ENCODE measurements around the gene UNC5A.

UNC5A gene

GRCh38 chr5:176846335-176847140 lies 36.2 kb downstream of the UNC5A start:
- DNase-seq = peak in 1 of 4 experiments; percentile 20

- no peak for DNase-seq
Measured at GRCh38 chr5:176847148-176847547, 36.8 kb downstream of the UNC5A start.

- DNase-seq = no peak
Measured at GRCh38 chr5:176847726-176848290, 37.4 kb downstream of the UNC5A start.

- no peak for DNase-seq
Measured at GRCh38 chr5:176848651-176849050, 38.3 kb downstream of the UNC5A start.

GRCh38 chr5:176849611-176850227 lies 39.4 kb downstream of the UNC5A start:
- no peak for DNase-seq

- DNase-seq = no peak
Measured at GRCh38 chr5:176850371-176851245, 40.2 kb downstream of the UNC5A start.

GRCh38 chr5:176851380-176851779 lies 41.0 kb downstream of the UNC5A start:
- DNase-seq = no peak

- no peak for DNase-seq
Measured at GRCh38 chr5:176851871-176852658, 41.7 kb downstream of the UNC5A start.

GRCh38 chr5:176853151-176853778 lies 42.9 kb downstream of the UNC5A start:
- no peak for DNase-seq

- DNase-seq = no peak
Measured at GRCh38 chr5:176854164-176854563, 43.8 kb downstream of the UNC5A start.

GRCh38 chr5:176855598-176855997 lies 45.2 kb downstream of the UNC5A start:
- DNase-seq = no peak

GRCh38 chr5:176856746-176857145 lies 46.4 kb downstream of the UNC5A start:
- no peak for DNase-seq

GRCh38 chr5:176857216-176857893 lies 47.0 kb downstream of the UNC5A start:
- no peak for DNase-seq

GRCh38 chr5:176857894-176858273 lies 47.5 kb downstream of the UNC5A start:
- DNase-seq = no peak

- no peak for DNase-seq
Measured at GRCh38 chr5:176859916-176860315, 49.6 kb downstream of the UNC5A start.

GRCh38 chr5:176860381-176860780 lies 50.0 kb downstream of the UNC5A start:
- no peak for DNase-seq

GRCh38 chr5:176861276-176861675 lies 50.9 kb downstream of the UNC5A start:
- no peak for DNase-seq

- DNase-seq = peak in 1 of 4 experiments; percentile 25
Measured at GRCh38 chr5:176862330-176862995, 52.1 kb downstream of the UNC5A start.

- peak in 1 of 4 experiments; percentile 42 for DNase-seq
Measured at GRCh38 chr5:176863041-176863764, 52.8 kb downstream of the UNC5A start.

- peak in 1 of 4 experiments; percentile 28 for DNase-seq
Measured at GRCh38 chr5:176863765-176864098, 53.4 kb downstream of the UNC5A start.

All from suppressor macrophage (primary cell).